Measurements from ENCODE around the gene RNF212. TPM values are rescaled to one million over a fixed set of nuclear protein-coding genes. Genes with fewer than 3 reads are reported as not detected.
A peak's percentile ranks its signal among the peaks of the same experiment; 100 is the strongest.

The RNF212 gene
- total RNA-seq, 1 donor from 2014 or later = 8.1 TPM

DNA sequence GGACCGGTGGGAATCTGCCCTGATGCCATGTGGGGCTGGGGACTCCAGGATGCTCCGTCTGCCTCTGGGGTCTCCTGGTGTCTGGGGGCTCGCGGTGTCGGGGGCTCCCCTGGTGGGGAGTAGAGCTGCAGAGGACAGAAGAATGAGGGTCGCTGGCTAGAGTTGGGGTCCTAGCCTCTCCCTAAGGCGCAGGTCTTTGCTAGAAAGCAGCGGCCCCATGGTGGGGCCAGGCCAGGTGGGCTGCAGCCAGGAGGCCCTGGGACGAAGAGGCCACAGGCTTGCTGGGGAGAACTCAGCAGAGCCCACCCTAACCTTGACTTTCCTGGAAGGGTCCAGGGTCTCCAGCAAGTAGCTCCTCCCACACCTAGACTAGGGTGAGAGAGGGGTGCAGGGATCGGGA lies 80.5 kb downstream of the RNF212 start:
- H3K4me3 ChIP-seq (ENCODE audit: low read depth, low read length) = no peak overlapping the region
- no peak for TF ChIP-seq CTCF (conservative IDR thresholded peaks at IDR 0.05; ENCODE audit: low read depth, low read length)
- no peak for DNase-seq (ENCODE audit: low read depth)

- DNase-seq (ENCODE audit: low read depth) = no peak
- peak; percentile 40 for TF ChIP-seq CTCF (conservative IDR thresholded peaks at IDR 0.05; ENCODE audit: low read depth, low read length)
- H3K4me3 ChIP-seq (ENCODE audit: low read depth, low read length) = no peak overlapping the region
Measured at GRCh38 chr4:1031956-1032795, 81.2 kb downstream of the RNF212 start.

- no peak overlapping the region for H3K4me3 ChIP-seq (ENCODE audit: low read depth, low read length)
- DNase-seq (ENCODE audit: low read depth) = no peak
- TF ChIP-seq CTCF (conservative IDR thresholded peaks at IDR 0.05; ENCODE audit: low read depth, low read length) = no peak
Measured at GRCh38 chr4:1031346-1031745, 82.0 kb downstream of the RNF212 start.

DNA sequence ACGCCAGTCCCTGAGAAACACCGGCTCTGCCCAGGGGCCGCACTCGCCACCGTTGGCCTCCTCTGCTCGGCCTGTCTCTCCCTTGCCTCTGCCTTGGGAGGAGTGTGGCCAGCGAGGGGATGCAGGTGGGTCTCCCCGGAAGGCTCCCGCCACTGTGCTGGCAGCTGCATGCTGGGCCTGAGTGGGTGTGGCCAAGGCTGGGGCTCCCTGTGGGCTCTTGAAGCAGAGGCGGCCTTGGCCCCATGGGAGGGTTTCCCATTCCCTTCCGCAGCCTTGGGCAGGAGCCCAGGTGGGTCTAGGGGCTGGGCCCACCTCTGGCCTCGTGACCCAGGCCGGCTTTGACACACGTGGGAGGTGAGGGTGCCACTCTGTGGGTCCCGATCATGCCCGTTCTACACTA lies 82.8 kb downstream of the RNF212 start:
- no peak for TF ChIP-seq CTCF (conservative IDR thresholded peaks at IDR 0.05; ENCODE audit: low read depth, low read length)
- DNase-seq (ENCODE audit: low read depth) = no peak
- H3K4me3 ChIP-seq (ENCODE audit: low read depth, low read length) = no peak overlapping the region

DNA sequence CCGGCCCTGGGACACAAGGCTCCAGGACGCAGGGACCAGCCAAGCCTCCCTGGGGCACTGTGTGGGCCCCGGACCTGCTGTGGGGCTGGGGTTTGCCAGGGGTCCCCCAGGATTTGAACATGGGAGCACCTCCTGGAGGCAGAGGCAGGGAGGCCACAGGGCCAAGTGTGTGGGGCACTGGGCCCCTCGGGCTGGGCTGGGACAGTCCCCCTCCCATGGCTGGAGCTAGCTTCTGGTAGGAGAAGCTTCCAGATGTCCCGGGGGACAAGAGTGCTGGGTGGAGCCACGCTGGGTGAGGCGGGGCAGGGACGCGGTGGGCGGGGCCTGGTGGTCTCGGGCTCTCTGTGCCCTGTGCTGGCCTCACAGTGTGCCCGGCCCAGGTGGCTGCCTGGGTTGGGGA lies 83.3 kb downstream of the RNF212 start:
- TF ChIP-seq CTCF (conservative IDR thresholded peaks at IDR 0.05; ENCODE audit: low read depth, low read length) = no peak
- no peak for DNase-seq (ENCODE audit: low read depth)
- H3K4me3 ChIP-seq (ENCODE audit: low read depth, low read length) = no peak overlapping the region

- no peak overlapping the region for H3K4me3 ChIP-seq (ENCODE audit: low read depth, low read length)
- TF ChIP-seq CTCF (conservative IDR thresholded peaks at IDR 0.05; ENCODE audit: low read depth, low read length) = no peak
- no peak for DNase-seq (ENCODE audit: low read depth)
Measured at GRCh38 chr4:1029529-1029928, 83.8 kb downstream of the RNF212 start.
